Measurements from ENCODE around the gene PLCH1. TPM values are rescaled to one million over a fixed set of nuclear protein-coding genes. Genes with fewer than 3 reads are reported as not detected.

PLCH1 gene
- total RNA-seq, 2 donors from 2014 or later: 12.0 to 12.4 TPM

DNA sequence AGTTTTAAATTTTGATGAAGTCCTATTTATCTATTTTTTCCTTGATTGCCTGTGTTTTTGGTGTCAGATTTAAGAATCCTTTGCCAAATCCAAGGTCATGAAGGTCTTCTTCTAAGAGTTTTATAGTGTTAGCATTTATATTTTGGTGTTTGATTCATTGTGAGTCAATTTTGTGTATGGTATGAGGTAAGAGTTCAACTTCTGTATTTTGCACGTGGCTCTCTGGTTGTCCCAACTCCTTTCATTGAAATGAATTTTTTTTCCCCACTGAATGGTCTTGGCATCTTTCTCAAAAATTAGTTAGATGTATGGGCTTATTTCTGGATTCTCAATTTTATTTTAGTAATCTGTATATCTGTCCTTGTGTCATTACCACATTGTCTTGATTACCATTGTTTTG lies 394.3 kb downstream of the PLCH1 start:
- peaks cover 2% of the 10 kb centered on the region for H3K4me1 Mint-ChIP-seq
- H3K9ac ChIP-seq (ENCODE audit: extremely low read depth, low read length, poor library complexity, severe bottlenecking): no peak overlapping the region
- H3K27ac ChIP-seq (ENCODE audit: low read depth, low read length): no peak overlapping the region
- peaks cover 6% of the 10 kb centered on the region for H3K9me3 ChIP-seq (ENCODE audit: control insufficient read depth, low read length)
- 100% methylated on average over 1 of the region's 1 CpG; no CpG with 5 or more reads in 1 of the 2 experiments for WGBS, 2 experiments (ENCODE audit: insufficient coverage in 1 of 2, insufficient read length in 1 of 2)
- no peak overlapping the region for H3K4me3 Mint-ChIP-seq
- H3K27ac Mint-ChIP-seq: no peak overlapping the region
- H3K4me3 ChIP-seq (ENCODE audit: low read length): no peak overlapping the region
- TF ChIP-seq, protein P1, sequence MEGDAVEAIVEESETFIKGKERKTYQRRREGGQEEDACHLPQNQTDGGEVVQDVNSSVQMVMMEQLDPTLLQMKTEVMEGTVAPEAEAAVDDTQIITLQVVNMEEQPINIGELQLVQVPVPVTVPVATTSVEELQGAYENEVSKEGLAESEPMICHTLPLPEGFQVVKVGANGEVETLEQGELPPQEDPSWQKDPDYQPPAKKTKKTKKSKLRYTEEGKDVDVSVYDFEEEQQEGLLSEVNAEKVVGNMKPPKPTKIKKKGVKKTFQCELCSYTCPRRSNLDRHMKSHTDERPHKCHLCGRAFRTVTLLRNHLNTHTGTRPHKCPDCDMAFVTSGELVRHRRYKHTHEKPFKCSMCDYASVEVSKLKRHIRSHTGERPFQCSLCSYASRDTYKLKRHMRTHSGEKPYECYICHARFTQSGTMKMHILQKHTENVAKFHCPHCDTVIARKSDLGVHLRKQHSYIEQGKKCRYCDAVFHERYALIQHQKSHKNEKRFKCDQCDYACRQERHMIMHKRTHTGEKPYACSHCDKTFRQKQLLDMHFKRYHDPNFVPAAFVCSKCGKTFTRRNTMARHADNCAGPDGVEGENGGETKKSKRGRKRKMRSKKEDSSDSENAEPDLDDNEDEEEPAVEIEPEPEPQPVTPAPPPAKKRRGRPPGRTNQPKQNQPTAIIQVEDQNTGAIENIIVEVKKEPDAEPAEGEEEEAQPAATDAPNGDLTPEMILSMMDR (conservative IDR thresholded peaks at IDR 0.05): no peak
- no peaks in the 10 kb centered on the region for H3K36me3 Mint-ChIP-seq (ENCODE audit: low read depth)
- no peaks in the 10 kb centered on the region for H3K4me1 ChIP-seq (ENCODE audit: control insufficient read depth, insufficient read depth, low read length)
- H3K36me3 ChIP-seq (ENCODE audit: control insufficient read depth, insufficient read depth, low read length): no peaks in the 10 kb centered on the region
- peaks cover 2% of the 10 kb centered on the region for H3K9me3 Mint-ChIP-seq
- H3K27me3 ChIP-seq (ENCODE audit: control insufficient read depth, insufficient read depth, low read length, poor library complexity, severe bottlenecking): no peaks in the 10 kb centered on the region
- no peak for DNase-seq
- peaks cover 6% of the 10 kb centered on the region for H3K27me3 Mint-ChIP-seq (ENCODE audit: insufficient read depth)

DNA sequence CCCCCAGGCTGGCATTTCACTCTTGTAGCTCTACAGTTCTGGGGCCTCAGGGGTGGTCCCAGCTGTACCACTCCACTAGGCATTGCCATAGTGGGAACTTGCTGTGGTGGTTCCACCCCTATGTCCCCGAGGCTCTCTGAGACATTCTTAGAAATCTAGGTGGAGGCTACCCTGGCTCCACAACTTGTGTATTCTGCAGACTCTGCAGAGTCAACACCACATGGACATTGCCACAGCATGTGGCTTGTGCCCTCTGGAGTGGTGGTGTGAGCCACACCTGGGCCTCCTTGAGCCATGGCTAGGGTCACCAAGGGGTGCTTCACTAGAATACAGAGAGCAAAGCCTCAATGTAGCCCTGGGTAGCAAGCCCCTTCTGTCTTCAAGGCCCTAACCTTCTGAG lies 397.0 kb downstream of the PLCH1 start:
- Mint-ChIP-seq H3K27me3 (ENCODE audit: insufficient read depth) (no peaks in the 10 kb centered on the region), H3K9me3 (peaks cover 2% of the 10 kb centered on the region), H3K36me3 (ENCODE audit: low read depth) (no peaks in the 10 kb centered on the region), H3K27ac (no peak overlapping the region), H3K4me3 (no peak overlapping the region), H3K4me1 (peaks cover 2% of the 10 kb centered on the region)
- Histone ChIP-seq H3K36me3 (ENCODE audit: control insufficient read depth, insufficient read depth, low read length) (no peaks in the 10 kb centered on the region), H3K4me3 (ENCODE audit: low read length) (no peak overlapping the region), H3K27ac (ENCODE audit: low read depth, low read length) (no peak overlapping the region), H3K27me3 (ENCODE audit: control insufficient read depth, insufficient read depth, low read length, poor library complexity, severe bottlenecking) (no peaks in the 10 kb centered on the region), H3K9me3 (ENCODE audit: control insufficient read depth, low read length) (peaks cover 6% of the 10 kb centered on the region), H3K4me1 (ENCODE audit: control insufficient read depth, insufficient read depth, low read length) (no peaks in the 10 kb centered on the region), H3K9ac (ENCODE audit: extremely low read depth, low read length, poor library complexity, severe bottlenecking) (no peak overlapping the region)
- no peak for DNase-seq
- TF ChIP-seq, protein P1 (conservative IDR thresholded peaks at IDR 0.05): no peak
- 100% methylated on average over 1 of the region's 1 CpG for WGBS, 2 experiments (ENCODE audit: insufficient coverage in 1 of 2, insufficient read length in 1 of 2)

DNA sequence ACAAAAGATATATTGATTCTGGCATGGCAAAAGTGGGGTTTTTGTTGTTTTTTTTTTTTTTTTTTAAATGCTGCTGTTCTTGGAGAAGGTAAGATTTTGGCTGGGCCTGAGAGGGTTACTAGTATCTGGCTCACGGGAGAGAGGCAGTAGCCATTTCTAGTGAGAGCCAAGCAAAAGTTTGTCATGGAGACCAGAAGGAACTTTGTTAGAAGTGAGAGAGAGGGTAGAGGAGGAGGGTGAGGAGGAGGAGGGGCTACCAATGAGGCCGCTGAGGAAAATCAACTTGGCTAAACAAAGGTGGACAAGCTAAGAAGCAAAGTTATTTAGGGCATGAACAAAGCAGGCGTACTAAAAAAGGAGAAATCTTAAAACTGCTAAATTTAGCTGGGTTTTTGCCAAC lies 402.5 kb downstream of the PLCH1 start:
- H3K9me3 ChIP-seq (ENCODE audit: control insufficient read depth, low read length): peaks cover 6% of the 10 kb centered on the region
- H3K36me3 ChIP-seq (ENCODE audit: control insufficient read depth, insufficient read depth, low read length): no peaks in the 10 kb centered on the region
- H3K4me1 ChIP-seq (ENCODE audit: control insufficient read depth, insufficient read depth, low read length): no peaks in the 10 kb centered on the region
- H3K27me3 Mint-ChIP-seq (ENCODE audit: insufficient read depth): no peaks in the 10 kb centered on the region
- no peak overlapping the region for H3K4me3 Mint-ChIP-seq
- H3K27me3 ChIP-seq (ENCODE audit: control insufficient read depth, insufficient read depth, low read length, poor library complexity, severe bottlenecking): no peaks in the 10 kb centered on the region
- DNase-seq: no peak
- H3K9ac ChIP-seq (ENCODE audit: extremely low read depth, low read length, poor library complexity, severe bottlenecking): no peak overlapping the region
- no peak overlapping the region for H3K27ac ChIP-seq (ENCODE audit: low read depth, low read length)
- no peaks in the 10 kb centered on the region for H3K36me3 Mint-ChIP-seq (ENCODE audit: low read depth)
- H3K9me3 Mint-ChIP-seq: no peaks in the 10 kb centered on the region
- no peak overlapping the region for H3K4me3 ChIP-seq (ENCODE audit: low read length)
- H3K27ac Mint-ChIP-seq: peak overlapping the region; percentile 13
- WGBS, 2 experiments (ENCODE audit: insufficient coverage in 1 of 2, insufficient read length in 1 of 2): 62 to 67% methylated on average over 2 to 3 of the region's 3 CpGs
- H3K4me1 Mint-ChIP-seq: peaks cover 4% of the 10 kb centered on the region
- TF ChIP-seq, protein P1 (conservative IDR thresholded peaks at IDR 0.05): no peak
